DND-41 (cell line): ENCODE data around the gene AADAT.

ENCODE experiments used
- EZH2 ChIP-seq: IDR thresholded peaks from 3 replicates; pipeline ENCODE4 v1.6.1; 2012; ENCODE audit warnings: borderline replicate concordance, low read depth, mild to moderate bottlenecking, moderate library complexity, low read length, inconsistent platforms; ENCODE audit not compliant: severe bottlenecking
- TF ChIP-seq, protein P1 (sequence below): IDR thresholded peaks from 2 replicates; pipeline ENCODE4 v1.5.1; 2012; ENCODE audit warnings: borderline replicate concordance, low read length, moderate library complexity, mild to moderate bottlenecking; ENCODE audit not compliant: poor library complexity, severe bottlenecking; ENCODE audit errors: extremely low read depth

DNA sequence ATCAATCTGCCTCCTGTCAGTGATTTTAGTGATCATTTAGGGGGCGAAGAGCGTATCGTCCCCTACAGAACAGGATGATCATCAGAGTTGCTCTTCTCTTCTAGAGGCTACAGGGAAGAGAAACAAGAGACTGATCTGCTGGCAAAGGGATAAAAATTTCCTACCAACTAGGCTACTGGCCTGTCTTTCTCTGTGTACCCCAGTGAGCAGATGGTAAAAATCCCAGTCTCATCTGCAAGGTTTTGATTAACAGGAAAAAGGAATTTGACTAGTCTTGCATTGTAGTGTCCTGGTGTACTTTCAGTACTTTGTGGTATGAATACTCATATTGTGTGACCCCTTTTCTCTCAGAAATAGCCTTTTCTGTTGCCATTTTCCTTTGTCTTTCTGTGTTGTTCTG lies 21.8 kb upstream of the AADAT start:
- TF ChIP-seq, protein P1, sequence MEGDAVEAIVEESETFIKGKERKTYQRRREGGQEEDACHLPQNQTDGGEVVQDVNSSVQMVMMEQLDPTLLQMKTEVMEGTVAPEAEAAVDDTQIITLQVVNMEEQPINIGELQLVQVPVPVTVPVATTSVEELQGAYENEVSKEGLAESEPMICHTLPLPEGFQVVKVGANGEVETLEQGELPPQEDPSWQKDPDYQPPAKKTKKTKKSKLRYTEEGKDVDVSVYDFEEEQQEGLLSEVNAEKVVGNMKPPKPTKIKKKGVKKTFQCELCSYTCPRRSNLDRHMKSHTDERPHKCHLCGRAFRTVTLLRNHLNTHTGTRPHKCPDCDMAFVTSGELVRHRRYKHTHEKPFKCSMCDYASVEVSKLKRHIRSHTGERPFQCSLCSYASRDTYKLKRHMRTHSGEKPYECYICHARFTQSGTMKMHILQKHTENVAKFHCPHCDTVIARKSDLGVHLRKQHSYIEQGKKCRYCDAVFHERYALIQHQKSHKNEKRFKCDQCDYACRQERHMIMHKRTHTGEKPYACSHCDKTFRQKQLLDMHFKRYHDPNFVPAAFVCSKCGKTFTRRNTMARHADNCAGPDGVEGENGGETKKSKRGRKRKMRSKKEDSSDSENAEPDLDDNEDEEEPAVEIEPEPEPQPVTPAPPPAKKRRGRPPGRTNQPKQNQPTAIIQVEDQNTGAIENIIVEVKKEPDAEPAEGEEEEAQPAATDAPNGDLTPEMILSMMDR: no peak
- no peak for TF ChIP-seq EZH2
